ENCODE data around the gene ECHDC1. TPM values are rescaled to one million over a fixed set of nuclear protein-coding genes. Genes with fewer than 3 reads are reported as not detected.

ECHDC1 gene
- total RNA-seq, 1 experiment from 2014 or later, result 47.2 TPM

DNA sequence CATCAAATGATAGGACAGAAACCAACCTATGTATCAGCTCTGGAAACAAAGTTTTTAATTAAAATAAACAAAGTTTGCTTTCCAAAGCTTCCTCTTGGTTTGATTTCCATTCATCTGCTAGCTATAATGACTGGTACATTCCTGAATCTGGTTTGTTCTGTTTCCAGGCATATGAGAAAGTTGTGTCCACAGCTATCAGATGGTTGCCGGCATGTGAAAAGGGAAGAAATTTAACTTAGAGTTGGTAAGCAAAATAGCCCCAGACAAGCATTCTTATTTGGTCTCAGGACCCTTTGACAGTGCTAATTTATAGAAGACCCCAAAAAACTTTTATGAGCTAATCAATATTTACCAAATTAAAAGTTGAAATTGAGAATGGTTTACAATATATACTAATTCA, 80.5 kb downstream of the ECHDC1 start:
- no peak overlapping the region for H3K4me3 ChIP-seq (replicated peaks in 1 of 2; ENCODE audit: low read depth in 1 of 2, low read length in 2 of 2)
- ChIA-PET CTCF (no interaction called here), POLR2A (no interaction called here), RAD21 (ENCODE audit: low non-redundant PET in 1 of 2, low total read pairs in 2 of 2, uncharacterized antibody in 2 of 2, unreplicated experiment in 2 of 2) (no interaction called here)
- no peak overlapping the region for H2AFZ ChIP-seq (ENCODE audit: low read depth, low read length, poor library complexity, severe bottlenecking)
- H3K9me2 ChIP-seq (ENCODE audit: insufficient read depth), result no peaks in the 10 kb centered on the region
- DNase-seq (ENCODE audit: low read depth, low spot score) (no peak), ATAC-seq (no peak)
- H3K4me1 ChIP-seq (ENCODE audit: control insufficient read depth in 1 of 2, insufficient read depth in 2 of 2, low read length in 2 of 2), result peaks cover 3 to 7% of the 10 kb centered on the region in 2 experiments; a peak in 2 of 4 replicates
- BruUV-seq (replicated peaks), result no TSS peak
- H3K27ac ChIP-seq (ENCODE audit: low read depth, low read length), result no peak overlapping the region
- intact Hi-C loops (cut with micrococcal nuclease), result no loop called here
- H3K4me2 ChIP-seq (ENCODE audit: low read length), result no peak overlapping the region
- no peaks in the 10 kb centered on the region for H4K20me1 ChIP-seq (ENCODE audit: insufficient read depth)
- no peaks in the 10 kb centered on the region for H3K36me3 ChIP-seq (ENCODE audit: control insufficient read depth in 1 of 2, insufficient read depth in 2 of 2, low read length in 2 of 2)
- no peaks in the 10 kb centered on the region for H3K9me3 ChIP-seq (ENCODE audit: control insufficient read depth in 1 of 2, insufficient read depth in 1 of 2, low read depth in 1 of 2, low read length in 2 of 2)
- peaks cover 8% of the 10 kb centered on the region for H3K79me2 ChIP-seq (ENCODE audit: insufficient read depth, low read length)
- TF ChIP-seq TCF7L2 (IDR thresholded peaks at IDR 0.05; ENCODE audit: borderline replicate concordance, extremely low read depth, insufficient read depth, insufficient read length) (no peak), SRF (IDR thresholded peaks at IDR 0.05; ENCODE audit: low read depth) (no peak)
- no peaks in the 10 kb centered on the region for H3K27me3 ChIP-seq (ENCODE audit: insufficient read depth, low read length)
- H3K9ac ChIP-seq (ENCODE audit: low read length), result no peak overlapping the region

DNA sequence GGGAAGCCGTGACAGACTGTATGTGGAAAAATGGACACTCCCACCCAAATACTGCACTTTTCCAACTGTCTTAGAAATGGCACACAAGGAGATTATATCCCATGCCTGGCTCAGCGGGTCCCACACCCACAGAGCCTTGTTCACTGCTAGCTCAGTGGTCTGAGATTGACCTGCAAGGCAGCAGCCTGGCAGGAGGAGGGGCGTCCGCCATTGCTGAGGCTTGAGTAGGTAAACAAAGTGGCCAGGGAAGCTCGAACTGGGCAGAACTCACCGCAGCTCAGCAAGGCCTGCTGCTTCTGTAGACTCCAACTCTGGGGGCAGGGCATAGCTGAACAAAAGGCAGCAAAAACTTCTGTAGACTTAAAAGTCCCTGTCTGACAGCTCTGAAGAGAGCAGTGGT, 88.1 kb downstream of the ECHDC1 start:
- no peaks in the 10 kb centered on the region for H3K79me2 ChIP-seq (ENCODE audit: insufficient read depth, low read length)

More for the DNA sequence above, 88.1 kb downstream of the ECHDC1 start:
- ChIA-PET RAD21 (ENCODE audit: low non-redundant PET in 1 of 2, low total read pairs in 2 of 2, uncharacterized antibody in 2 of 2, unreplicated experiment in 2 of 2) (no interaction called here), CTCF (interaction anchor here (2.0 kb wide), 1 partner anchor 11 kb away, joined by 9 read pairs; the partner anchor contains the start of gene RNF146), POLR2A (no interaction called here)
- ATAC-seq (no peak), DNase-seq (ENCODE audit: low read depth, low spot score) (no peak)
- TF ChIP-seq FOSL1 (IDR thresholded peaks at IDR 0.05; ENCODE audit: low read depth) (no peak), SP1 (IDR thresholded peaks at IDR 0.05; ENCODE audit: low read depth) (no peak), ZFX (IDR thresholded peaks at IDR 0.05) (no peak), EGR1 (IDR thresholded peaks at IDR 0.05; ENCODE audit: low read depth) (no peak), ELF1 (IDR thresholded peaks at IDR 0.05; ENCODE audit: borderline replicate concordance, low read depth) (no peak), CTCF (IDR thresholded peaks at IDR 0.05 in 2 of 3, conservative IDR thresholded peaks at IDR 0.05 in 1 of 3; ENCODE audit: borderline replicate concordance in 1 of 3, insufficient read depth in 1 of 3, low read depth in 2 of 3, low read length in 2 of 3) (no peak), SRF (IDR thresholded peaks at IDR 0.05; ENCODE audit: low read depth) (no peak), SIN3A (IDR thresholded peaks at IDR 0.05; ENCODE audit: low read depth) (no peak)
- TF ChIP-seq, protein P1, sequence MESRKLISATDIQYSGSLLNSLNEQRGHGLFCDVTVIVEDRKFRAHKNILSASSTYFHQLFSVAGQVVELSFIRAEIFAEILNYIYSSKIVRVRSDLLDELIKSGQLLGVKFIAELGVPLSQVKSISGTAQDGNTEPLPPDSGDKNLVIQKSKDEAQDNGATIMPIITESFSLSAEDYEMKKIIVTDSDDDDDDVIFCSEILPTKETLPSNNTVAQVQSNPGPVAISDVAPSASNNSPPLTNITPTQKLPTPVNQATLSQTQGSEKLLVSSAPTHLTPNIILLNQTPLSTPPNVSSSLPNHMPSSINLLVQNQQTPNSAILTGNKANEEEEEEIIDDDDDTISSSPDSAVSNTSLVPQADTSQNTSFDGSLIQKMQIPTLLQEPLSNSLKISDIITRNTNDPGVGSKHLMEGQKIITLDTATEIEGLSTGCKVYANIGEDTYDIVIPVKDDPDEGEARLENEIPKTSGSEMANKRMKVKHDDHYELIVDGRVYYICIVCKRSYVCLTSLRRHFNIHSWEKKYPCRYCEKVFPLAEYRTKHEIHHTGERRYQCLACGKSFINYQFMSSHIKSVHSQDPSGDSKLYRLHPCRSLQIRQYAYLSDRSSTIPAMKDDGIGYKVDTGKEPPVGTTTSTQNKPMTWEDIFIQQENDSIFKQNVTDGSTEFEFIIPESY (IDR thresholded peaks at IDR 0.05; ENCODE audit: extremely low read depth, insufficient replicate concordance, low read length), result no peak
- TF ChIP-seq, protein P2, sequence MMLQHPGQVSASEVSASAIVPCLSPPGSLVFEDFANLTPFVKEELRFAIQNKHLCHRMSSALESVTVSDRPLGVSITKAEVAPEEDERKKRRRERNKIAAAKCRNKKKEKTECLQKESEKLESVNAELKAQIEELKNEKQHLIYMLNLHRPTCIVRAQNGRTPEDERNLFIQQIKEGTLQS (IDR thresholded peaks at IDR 0.05), result no peak
- Histone ChIP-seq H3K4me2 (ENCODE audit: low read length) (no peak overlapping the region), H3K27ac (ENCODE audit: low read depth, low read length) (no peak overlapping the region), H4K20me1 (ENCODE audit: insufficient read depth) (no peaks in the 10 kb centered on the region), H3K4me1 (ENCODE audit: control insufficient read depth in 1 of 2, insufficient read depth in 2 of 2, low read length in 2 of 2) (no peaks in the 10 kb centered on the region), H3K27me3 (ENCODE audit: insufficient read depth, low read length) (no peaks in the 10 kb centered on the region), H3K9ac (ENCODE audit: low read length) (no peak overlapping the region), H3K36me3 (ENCODE audit: control insufficient read depth in 1 of 2, insufficient read depth in 2 of 2, low read length in 2 of 2) (no peaks in the 10 kb centered on the region), H3K4me3 (replicated peaks in 1 of 2; ENCODE audit: low read depth in 1 of 2, low read length in 2 of 2) (no peak overlapping the region), H3K9me2 (ENCODE audit: insufficient read depth) (no peaks in the 10 kb centered on the region), H3K9me3 (ENCODE audit: control insufficient read depth in 1 of 2, insufficient read depth in 1 of 2, low read depth in 1 of 2, low read length in 2 of 2) (no peaks in the 10 kb centered on the region), H2AFZ (ENCODE audit: low read depth, low read length, poor library complexity, severe bottlenecking) (no peak overlapping the region)
- intact Hi-C loops (cut with micrococcal nuclease), result no loop called here
- no TSS peak for BruUV-seq (replicated peaks)

Data from HCT116 (cell line).